Coronary artery (tissue), 2 donors: ENCODE data around the gene CLDN19.

Experiments used
- DNase-seq: peaks from one replicate; pipeline ENCODE4 v3.0.0-alpha.2; 2017; ENCODE audit warnings: low spot score
- H3K27ac ChIP-seq, 2 donors: fragments of 200-600 bp; sonication (generic); one replicate each; pipeline ENCODE4 v1.5.1; 2016 to 2019
- H3K4me3 ChIP-seq: fragments of 200-600 bp; sonication (generic); 2 replicates; pipeline ENCODE4 v1.5.1; 2016; ENCODE audit warnings: mild to moderate bottlenecking, moderate library complexity
- CTCF ChIP-seq: fragments of 200-600 bp; sonication (generic); IDR thresholded peaks from one replicate; pipeline ENCODE4 v1.5.1; 2019; ENCODE audit warnings: antibody characterized with exemption

CLDN19 gene

GRCh38 chr1:42780176-42780575, 40.1 kb upstream of the CLDN19 start:
- H3K4me3 ChIP-seq, result no peak overlapping the region
- no peak for DNase-seq
- H3K27ac ChIP-seq, result no peak overlapping the region
- TF ChIP-seq CTCF, result no peak

GRCh38 chr1:42779725-42780124, 39.7 kb upstream of the CLDN19 start:
- Histone ChIP-seq H3K27ac (no peak overlapping the region), H3K4me3 (no peak overlapping the region)
- TF ChIP-seq CTCF, result no peak
- no peak for DNase-seq

DNA sequence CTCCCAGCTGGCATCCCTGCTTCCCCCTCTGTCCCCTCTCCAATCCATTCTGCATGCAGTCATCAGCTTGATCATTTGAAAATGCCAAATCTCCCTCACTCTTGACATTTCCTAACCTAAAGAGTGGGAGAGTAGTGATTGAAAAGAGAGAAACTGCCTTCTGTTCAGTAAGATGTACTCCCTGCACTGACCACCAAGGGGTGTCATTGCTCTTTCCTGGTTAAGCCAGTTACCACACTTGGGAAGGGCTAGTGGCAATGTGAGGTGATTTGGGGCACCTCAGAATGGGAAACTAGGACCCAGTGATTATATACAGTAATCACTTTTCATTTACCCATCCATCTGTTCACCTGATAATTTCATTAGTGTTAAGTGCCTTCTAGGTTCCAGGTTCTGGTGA, 37.8 kb upstream of the CLDN19 start:
- DNase-seq, result no peak
- peak; percentile 22 for TF ChIP-seq CTCF
- Histone ChIP-seq H3K27ac (no peak overlapping the region), H3K4me3 (no peak overlapping the region)

- no peak for TF ChIP-seq CTCF
- DNase-seq, result no peak
- Histone ChIP-seq H3K4me3 (no peak overlapping the region), H3K27ac (no peak overlapping the region)
Observed at GRCh38 chr1:42776502-42776901, 36.5 kb upstream of the CLDN19 start.

DNA sequence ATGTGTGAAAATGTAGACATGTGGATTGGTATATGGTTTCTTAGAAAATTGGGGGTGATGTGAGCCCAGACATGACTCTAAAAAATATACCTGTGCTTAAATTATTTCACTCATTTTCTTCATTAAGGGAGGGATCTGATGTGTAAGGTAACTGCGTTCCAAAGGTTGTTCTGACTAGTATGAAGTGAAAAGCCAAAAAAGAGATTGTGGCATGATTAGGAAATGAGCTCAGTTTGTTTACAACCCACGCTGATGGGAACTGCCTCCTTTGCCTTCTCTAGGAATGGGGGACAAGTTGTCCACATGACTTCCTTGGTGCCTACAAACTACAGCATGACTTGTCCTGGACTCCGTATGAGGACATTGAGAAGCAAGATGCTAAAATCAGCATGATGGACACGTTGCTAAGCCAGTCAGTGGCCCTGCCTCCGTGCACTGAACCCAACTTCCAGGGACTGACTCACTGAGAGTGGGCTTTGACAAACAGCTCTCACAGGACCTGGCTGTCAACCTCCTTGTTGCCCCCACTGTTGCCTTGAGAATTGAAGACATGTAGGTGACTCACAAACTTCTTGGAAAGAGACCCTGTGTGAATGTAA, 35.0 kb upstream of the CLDN19 start:
- no peak overlapping the region for H3K4me3 ChIP-seq
- no peak for DNase-seq
- no peak for TF ChIP-seq CTCF
- H3K27ac ChIP-seq, result no peak overlapping the region

DNA sequence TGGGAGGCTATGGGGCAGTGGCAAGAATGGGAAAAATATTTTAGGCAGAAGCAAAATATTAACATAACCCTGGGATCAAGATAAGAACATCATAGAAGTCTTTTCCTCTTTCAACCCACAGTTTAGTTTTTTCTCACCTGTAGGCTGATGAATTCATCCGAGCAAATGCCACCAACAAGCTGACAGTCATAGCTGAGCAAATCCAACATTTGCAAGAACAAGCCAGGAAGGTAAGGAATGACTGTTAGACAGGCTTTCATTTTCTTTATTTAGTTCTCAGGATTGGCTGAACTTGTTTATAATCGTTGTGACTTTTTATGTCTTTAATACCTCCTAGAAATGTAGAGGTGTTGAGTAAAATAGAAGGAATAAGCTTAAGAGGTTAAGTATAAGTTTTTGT, 33.4 kb upstream of the CLDN19 start:
- no peak for DNase-seq
- Histone ChIP-seq H3K27ac (no peak overlapping the region), H3K4me3 (no peak overlapping the region)
- no peak for TF ChIP-seq CTCF

GRCh38 chr1:42769811-42770210, 29.8 kb upstream of the CLDN19 start:
- no peak for DNase-seq
- H3K27ac ChIP-seq, result no peak overlapping the region
- no peak for TF ChIP-seq CTCF
- no peak overlapping the region for H3K4me3 ChIP-seq
